PFSK-1 (cell line): ENCODE data around the gene TAF5.

Source experiments
- FOXP2 ChIP-seq: optimal IDR thresholded peaks from 2 replicates; pipeline ENCODE3; 2011; ENCODE audit warnings: borderline replicate concordance, control low read depth, inconsistent platforms; ENCODE audit not compliant: insufficient read depth; ENCODE audit errors: extremely low read length, extremely low read depth
- POLR2AphosphoS5 ChIP-seq: IDR thresholded peaks from 2 replicates; pipeline ENCODE4 v1.6.1; 2012; ENCODE audit warnings: low read depth, mild to moderate bottlenecking, control low read depth, low read length, moderate library complexity
- SIN3A ChIP-seq: IDR thresholded peaks from 2 replicates; pipeline ENCODE4 v1.6.1; 2012; ENCODE audit warnings: mild to moderate bottlenecking, low read length, moderate library complexity, borderline replicate concordance; ENCODE audit not compliant: insufficient read depth
- TAF1 ChIP-seq: IDR thresholded peaks from 2 replicates; pipeline ENCODE4 v1.6.1; 2012; ENCODE audit warnings: low read length, control low read depth, borderline replicate concordance; ENCODE audit not compliant: insufficient read depth
- TF ChIP-seq, protein P1 (sequence below), 2 experiments: IDR thresholded peaks; 2 replicates each; pipeline versions ENCODE4 v1.6.1 to v1.8.0; 2011 to 2012; ENCODE audit warnings: low read depth in 2 of 2, low read length in 2 of 2, control low read depth in 1 of 2, inconsistent platforms in 1 of 2, mild to moderate bottlenecking in 1 of 2, moderate library complexity in 1 of 2; ENCODE audit not compliant: insufficient read depth in 1 of 2

TAF5 gene

DNA sequence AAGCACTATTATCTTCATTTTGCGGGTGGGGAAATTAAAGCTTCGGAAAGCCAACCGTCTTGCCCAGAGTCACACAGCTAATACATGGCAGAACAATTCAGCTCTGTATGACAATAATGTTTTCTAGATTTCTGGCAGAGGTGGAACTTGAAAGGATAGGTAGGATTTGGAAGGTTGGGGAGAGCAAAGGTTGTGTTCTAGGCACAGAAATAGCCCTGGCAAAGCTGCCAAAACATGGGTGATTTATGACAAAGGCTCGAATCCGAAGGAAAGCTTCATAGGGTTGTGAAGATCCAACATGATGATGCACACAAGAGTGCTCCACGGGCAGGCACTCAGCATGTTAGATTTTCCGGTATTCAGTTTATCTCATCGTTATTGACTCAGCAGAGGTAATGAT is 47.8 kb downstream of the TAF5 start:
- TF ChIP-seq SIN3A, result no peak
- TF ChIP-seq TAF1, result no peak
- TF ChIP-seq, protein P1, sequence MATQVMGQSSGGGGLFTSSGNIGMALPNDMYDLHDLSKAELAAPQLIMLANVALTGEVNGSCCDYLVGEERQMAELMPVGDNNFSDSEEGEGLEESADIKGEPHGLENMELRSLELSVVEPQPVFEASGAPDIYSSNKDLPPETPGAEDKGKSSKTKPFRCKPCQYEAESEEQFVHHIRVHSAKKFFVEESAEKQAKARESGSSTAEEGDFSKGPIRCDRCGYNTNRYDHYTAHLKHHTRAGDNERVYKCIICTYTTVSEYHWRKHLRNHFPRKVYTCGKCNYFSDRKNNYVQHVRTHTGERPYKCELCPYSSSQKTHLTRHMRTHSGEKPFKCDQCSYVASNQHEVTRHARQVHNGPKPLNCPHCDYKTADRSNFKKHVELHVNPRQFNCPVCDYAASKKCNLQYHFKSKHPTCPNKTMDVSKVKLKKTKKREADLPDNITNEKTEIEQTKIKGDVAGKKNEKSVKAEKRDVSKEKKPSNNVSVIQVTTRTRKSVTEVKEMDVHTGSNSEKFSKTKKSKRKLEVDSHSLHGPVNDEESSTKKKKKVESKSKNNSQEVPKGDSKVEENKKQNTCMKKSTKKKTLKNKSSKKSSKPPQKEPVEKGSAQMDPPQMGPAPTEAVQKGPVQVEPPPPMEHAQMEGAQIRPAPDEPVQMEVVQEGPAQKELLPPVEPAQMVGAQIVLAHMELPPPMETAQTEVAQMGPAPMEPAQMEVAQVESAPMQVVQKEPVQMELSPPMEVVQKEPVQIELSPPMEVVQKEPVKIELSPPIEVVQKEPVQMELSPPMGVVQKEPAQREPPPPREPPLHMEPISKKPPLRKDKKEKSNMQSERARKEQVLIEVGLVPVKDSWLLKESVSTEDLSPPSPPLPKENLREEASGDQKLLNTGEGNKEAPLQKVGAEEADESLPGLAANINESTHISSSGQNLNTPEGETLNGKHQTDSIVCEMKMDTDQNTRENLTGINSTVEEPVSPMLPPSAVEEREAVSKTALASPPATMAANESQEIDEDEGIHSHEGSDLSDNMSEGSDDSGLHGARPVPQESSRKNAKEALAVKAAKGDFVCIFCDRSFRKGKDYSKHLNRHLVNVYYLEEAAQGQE (IDR thresholded peaks at IDR 0.05; ENCODE audit: insufficient read depth in 1 of 2, low read depth in 2 of 2, low read length in 2 of 2), result no peak
- TF ChIP-seq FOXP2, result no peak
- no peak for TF ChIP-seq POLR2AphosphoS5

DNA sequence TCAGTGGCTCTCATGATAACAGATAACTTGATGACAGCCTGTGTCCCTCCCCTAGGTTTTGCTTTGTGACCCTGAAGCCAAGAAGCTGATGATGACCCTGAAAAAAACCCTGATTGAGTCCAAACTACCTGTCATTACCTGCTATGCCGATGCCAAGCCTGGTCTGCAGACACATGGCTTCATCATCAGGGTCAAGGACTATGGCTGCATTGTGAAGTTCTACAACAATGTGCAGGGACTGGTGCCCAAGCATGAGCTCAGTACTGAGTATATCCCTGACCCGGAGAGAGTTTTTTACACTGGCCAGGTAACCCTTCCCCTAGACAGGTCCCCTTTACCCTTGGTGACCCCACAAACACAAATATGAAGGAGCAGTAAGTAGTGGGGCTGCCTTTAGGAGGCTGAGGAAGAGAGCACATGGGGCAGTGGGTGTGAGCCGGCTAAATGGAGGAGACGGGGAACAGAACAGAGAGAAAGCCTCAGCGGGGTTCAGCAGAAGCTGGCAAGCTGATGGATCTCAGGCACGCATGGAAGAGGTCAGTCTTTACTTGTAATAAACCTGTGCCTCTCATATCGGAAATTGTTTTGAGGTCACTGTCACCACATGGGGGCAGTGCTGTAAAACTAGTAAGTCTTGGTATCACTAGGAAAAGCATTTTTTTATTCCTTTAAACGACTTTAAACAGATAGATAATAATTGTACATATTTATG is 48.8 kb downstream of the TAF5 start:
- no peak for TF ChIP-seq SIN3A
- TF ChIP-seq, protein P1 (IDR thresholded peaks at IDR 0.05; ENCODE audit: insufficient read depth in 1 of 2, low read depth in 2 of 2, low read length in 2 of 2), result no peak
- TF ChIP-seq POLR2AphosphoS5, result no peak
- TF ChIP-seq FOXP2, result no peak
- no peak for TF ChIP-seq TAF1

GRCh38 chr10:103417601-103418000 is 49.8 kb downstream of the TAF5 start:
- TF ChIP-seq POLR2AphosphoS5 (no peak), FOXP2 (no peak), TAF1 (no peak), SIN3A (no peak)
- TF ChIP-seq, protein P1 (IDR thresholded peaks at IDR 0.05; ENCODE audit: insufficient read depth in 1 of 2, low read depth in 2 of 2, low read length in 2 of 2), result no peak

DNA sequence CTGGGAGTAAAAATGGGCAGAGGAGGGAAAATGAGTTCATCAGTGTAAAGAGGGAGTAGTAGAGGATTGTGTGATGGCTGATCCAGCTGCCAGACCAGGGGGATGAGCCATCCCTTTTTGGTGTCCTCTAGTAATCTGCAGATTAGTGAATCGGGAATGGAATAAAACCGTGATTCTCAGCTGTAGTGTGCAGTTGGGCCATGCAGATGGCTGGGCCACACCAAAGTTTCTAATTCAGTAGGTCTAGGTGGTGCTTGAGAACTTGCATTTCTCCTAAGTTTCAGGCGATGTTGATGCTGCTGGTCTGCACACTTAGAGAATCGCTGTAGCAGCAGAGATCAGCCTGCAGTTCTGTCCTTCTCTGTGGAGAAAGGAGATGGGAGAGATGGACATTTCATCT is 51.3 kb downstream of the TAF5 start:
- TF ChIP-seq SIN3A (no peak), TAF1 (no peak), POLR2AphosphoS5 (no peak), FOXP2 (no peak)
- TF ChIP-seq, protein P1 (IDR thresholded peaks at IDR 0.05; ENCODE audit: insufficient read depth in 1 of 2, low read depth in 2 of 2, low read length in 2 of 2), result no peak
